ENCODE results near the gene NAV1.
"Not testable (repeated sequence)": the region's sequence is repeated elsewhere in the genome, so short reads cannot be mapped to it uniquely, and the experiment has no call there.

- not testable (repeated sequence) for TF ChIP-seq CTCF (IDR thresholded peaks at IDR 0.05; ENCODE audit: low read depth, low read length, missing input control); REST (IDR thresholded peaks at IDR 0.05); JUND (IDR thresholded peaks at IDR 0.05); YY1 (IDR thresholded peaks at IDR 0.05); RAD21 (IDR thresholded peaks at IDR 0.05); EGR1 (IDR thresholded peaks at IDR 0.05; ENCODE audit: low read depth in 2 of 2)
Measured at GRCh38 chr1:201493026-201493656, 45.8 kb upstream of the NAV1 start.
